Neural cell (in vitro differentiated cells): ENCODE results near the gene DGLUCY. TPM values are rescaled to one million over a fixed set of nuclear protein-coding genes. Genes with fewer than 3 reads are reported as not detected.
"Not testable (repeated sequence)": the region's sequence is repeated elsewhere in the genome, so short reads cannot be mapped to it uniquely, and the experiment has no call there.

Source experiments
- H2AFZ ChIP-seq: fragments of 200-600, 300-800 bp; sonication (generic), shearing (Covaris generic); 2 replicates; pipeline ENCODE4 v1.6.0; 2014; ENCODE audit warnings: low read depth, mild to moderate bottlenecking, antibody characterized with exemption, low read length, moderate library complexity
- H3F3A ChIP-seq: fragments of 200-600 bp; shearing (Covaris generic); 2 replicates; pipeline ENCODE4 v1.6.1; 2016; ENCODE audit warnings: mild to moderate bottlenecking, moderate library complexity, mixed read lengths, antibody characterized with exemption, low read length; ENCODE audit not compliant: insufficient read depth, poor library complexity, severe bottlenecking
- H3K27ac ChIP-seq: fragments of 200-600, 300-800 bp; sonication (generic), shearing (Covaris generic); 2 replicates; pipeline ENCODE4 v1.5.1; 2014; ENCODE audit warnings: mild to moderate bottlenecking, low read length, moderate library complexity
- H3K27me3 ChIP-seq: fragments of 300-800, 200-600 bp; sonication (generic), shearing (Covaris generic); 2 replicates; pipeline ENCODE4 v1.6.0; 2014; ENCODE audit warnings: mild to moderate bottlenecking, low read depth, low read length, moderate library complexity; ENCODE audit not compliant: insufficient read depth
- H3K36me3 ChIP-seq: fragments of 300-800, 200-600 bp; sonication (generic), shearing (Covaris generic); 2 replicates; pipeline ENCODE4 v1.5.1; 2014; ENCODE audit warnings: mild to moderate bottlenecking, antibody characterized with exemption, low read length, moderate library complexity; ENCODE audit not compliant: insufficient read depth
- H3K4me2 ChIP-seq: fragments of 300-800, 200-600 bp; sonication (generic), shearing (Covaris generic); 2 replicates; pipeline ENCODE4 v1.6.0; 2014; ENCODE audit warnings: mild to moderate bottlenecking, low read length
- H3K4me3 ChIP-seq: fragments of 300-800, 200-600 bp; sonication (generic), shearing (Covaris generic); 2 replicates; pipeline ENCODE4 v1.5.1; 2014; ENCODE audit warnings: mild to moderate bottlenecking, low read length, moderate library complexity
- H3K79me2 ChIP-seq: fragments of 200-600 bp; shearing (Covaris generic); replicated peaks from 2 replicates; pipeline ENCODE4 v1.6.0; 2014; ENCODE audit warnings: mild to moderate bottlenecking, low read length, moderate library complexity; ENCODE audit not compliant: insufficient read depth
- H3K9ac ChIP-seq: fragments of 300-800, 200-600 bp; sonication (generic), shearing (Covaris generic); 2 replicates; pipeline ENCODE4 v1.6.1; 2016; ENCODE audit warnings: mild to moderate bottlenecking, low read length, mixed read lengths
- H3K9me2 ChIP-seq: fragments of 200-600 bp; shearing (Covaris generic); 2 replicates; pipeline ENCODE4 v1.6.1; 2016; ENCODE audit warnings: mild to moderate bottlenecking, low read length, mixed read lengths; ENCODE audit not compliant: insufficient read depth
- H3K9me3 ChIP-seq: fragments of 200-600, 300-800 bp; sonication (generic), shearing (Covaris generic); 2 replicates; pipeline ENCODE4 v1.6.1; 2016; ENCODE audit warnings: mild to moderate bottlenecking, mixed run types, low read length, moderate library complexity, mixed read lengths
- H4K20me1 ChIP-seq: fragments of 200-600 bp; shearing (Covaris generic); 2 replicates; pipeline ENCODE4 v1.6.1; 2016; ENCODE audit warnings: mild to moderate bottlenecking, mixed run types; ENCODE audit not compliant: insufficient read depth
- CTCF ChIP-seq: fragments of 450-650 bp; IDR thresholded peaks from 2 replicates; pipeline ENCODE4 v1.5.1; 2014; ENCODE audit warnings: antibody characterized with exemption, mild to moderate bottlenecking, moderate library complexity; ENCODE audit not compliant: poor library complexity, severe bottlenecking
- EP300 ChIP-seq: fragments of 450-650 bp; conservative IDR thresholded peaks from 2 replicates; pipeline ENCODE4 v1.6.1; 2014; ENCODE audit warnings: antibody characterized with exemption, mild to moderate bottlenecking, moderate library complexity; ENCODE audit not compliant: poor library complexity, severe bottlenecking
- EZH2 ChIP-seq: fragments of 200-600, 300-800 bp; shearing (Covaris generic), sonication (generic); IDR thresholded peaks from 2 replicates; pipeline ENCODE4 v1.6.1; 2014; ENCODE audit warnings: antibody characterized with exemption, low read length, borderline replicate concordance, mild to moderate bottlenecking; ENCODE audit not compliant: insufficient read depth, poor library complexity, severe bottlenecking
- MXI1 ChIP-seq: fragments of 450-650 bp; conservative IDR thresholded peaks from 2 replicates; pipeline ENCODE4 v1.6.1; 2014; ENCODE audit warnings: antibody characterized with exemption, mild to moderate bottlenecking; ENCODE audit not compliant: poor library complexity, severe bottlenecking
- POLR2AphosphoS5 ChIP-seq: IDR thresholded peaks from 2 replicates; pipeline ENCODE4 v1.6.1; 2012
- RAD21 ChIP-seq: fragments of 450-650 bp; conservative IDR thresholded peaks from 2 replicates; pipeline ENCODE4 v1.6.1; 2014; ENCODE audit warnings: antibody characterized with exemption, mild to moderate bottlenecking, moderate library complexity
- REST ChIP-seq: IDR thresholded peaks from 2 replicates; pipeline ENCODE4 v1.6.1; 2012; ENCODE audit warnings: borderline replicate concordance
- SMC3 ChIP-seq: fragments of 450-650 bp; conservative IDR thresholded peaks from 2 replicates; pipeline ENCODE4 v1.6.1; 2014; ENCODE audit warnings: antibody characterized with exemption, mild to moderate bottlenecking, moderate library complexity; ENCODE audit not compliant: poor library complexity
- TAF1 ChIP-seq: IDR thresholded peaks from 2 replicates; pipeline ENCODE4 v1.6.1; 2012; ENCODE audit warnings: low read depth
- polyA plus RNA-seq: library from polyadenylated mRNA; depleted of rRNA; stranded (reverse); fragments of >200 nt; gene quantifications from 2 replicates; pipeline ENCODE4 v1.2.3, GENCODE V29; 2014

DGLUCY gene
- polyA plus RNA-seq, 1 donor from 2014 or later, result 30.5 TPM

- not testable (repeated sequence) for H3K4me3 ChIP-seq, H3K27me3 ChIP-seq, H3K79me2 ChIP-seq, H3K36me3 ChIP-seq, H3K4me2 ChIP-seq, H3K9ac ChIP-seq, H3K9me3 ChIP-seq, H3K27ac ChIP-seq, H3F3A ChIP-seq, H2AFZ ChIP-seq, H3K9me2 ChIP-seq, H4K20me1 ChIP-seq
These were observed 43.0 kb downstream of the DGLUCY start for GRCh38 chr14:91156877-91157276.

- Histone ChIP-seq H3K9me3 (no peaks in the 10 kb centered on the region), H4K20me1 (no peaks in the 10 kb centered on the region), H3F3A (no peaks in the 10 kb centered on the region), H3K4me3 (no peak overlapping the region), H2AFZ (no peak overlapping the region), H3K4me2 (no peak overlapping the region), H3K79me2 (no peaks in the 10 kb centered on the region), H3K27ac (no peak overlapping the region), H3K9me2 (no peaks in the 10 kb centered on the region), H3K36me3 (no peaks in the 10 kb centered on the region), H3K9ac (no peak overlapping the region), H3K27me3 (no peaks in the 10 kb centered on the region)
- TF ChIP-seq EZH2 (no peak), POLR2AphosphoS5 (no peak), RAD21 (no peak), REST (no peak), EP300 (no peak), CTCF (no peak), MXI1 (no peak), TAF1 (no peak), SMC3 (no peak)
These were observed 44.4 kb downstream of the DGLUCY start for GRCh38 chr14:91158091-91158790.

- Histone ChIP-seq H3K36me3 (no peaks in the 10 kb centered on the region), H3K4me2 (no peak overlapping the region), H3K9me2 (no peaks in the 10 kb centered on the region), H3K4me3 (no peak overlapping the region), H3K9ac (no peak overlapping the region), H4K20me1 (no peaks in the 10 kb centered on the region), H3K27me3 (no peaks in the 10 kb centered on the region), H2AFZ (no peak overlapping the region), H3K79me2 (no peaks in the 10 kb centered on the region), H3F3A (no peaks in the 10 kb centered on the region), H3K9me3 (no peaks in the 10 kb centered on the region), H3K27ac (no peak overlapping the region)
- TF ChIP-seq EP300, result no peak
- no peak for TF ChIP-seq POLR2AphosphoS5
- no peak for TF ChIP-seq EZH2
- TF ChIP-seq RAD21, result no peak
- TF ChIP-seq SMC3, result no peak
- no peak for TF ChIP-seq TAF1
- no peak for TF ChIP-seq CTCF
- no peak for TF ChIP-seq MXI1
- TF ChIP-seq REST, result no peak
These were observed 45.3 kb downstream of the DGLUCY start for GRCh38 chr14:91159182-91159581.
